ENCODE measurements around the gene CDH13.

GRCh38 chr16:83348991-83349390 lies 722.2 kb downstream of the CDH13 start:
- TF ChIP-seq RAD21 (conservative IDR thresholded peaks at IDR 0.05 in 1 of 2, IDR thresholded peaks at IDR 0.05 in 1 of 2), result no peak
- TF ChIP-seq SREBF2 (IDR thresholded peaks at IDR 0.05), result no peak
- TF ChIP-seq KDM1A (IDR thresholded peaks at IDR 0.05; ENCODE audit: low read depth), result no peak
- no peak for TF ChIP-seq BHLHE40 (IDR thresholded peaks at IDR 0.05; ENCODE audit: low read depth, low read length)
- TF ChIP-seq RFX5 (IDR thresholded peaks at IDR 0.05), result no peak
- TF ChIP-seq POLR2A (IDR thresholded peaks at IDR 0.05; ENCODE audit: low read length), result no peak
- TF ChIP-seq EP300 (IDR thresholded peaks at IDR 0.05), result no peak
- no peak for TF ChIP-seq CTCF (IDR thresholded peaks at IDR 0.05)
- no peak for TF ChIP-seq RNF2 (IDR thresholded peaks at IDR 0.05; ENCODE audit: borderline replicate concordance, low read depth)
- TF ChIP-seq, protein P1, sequence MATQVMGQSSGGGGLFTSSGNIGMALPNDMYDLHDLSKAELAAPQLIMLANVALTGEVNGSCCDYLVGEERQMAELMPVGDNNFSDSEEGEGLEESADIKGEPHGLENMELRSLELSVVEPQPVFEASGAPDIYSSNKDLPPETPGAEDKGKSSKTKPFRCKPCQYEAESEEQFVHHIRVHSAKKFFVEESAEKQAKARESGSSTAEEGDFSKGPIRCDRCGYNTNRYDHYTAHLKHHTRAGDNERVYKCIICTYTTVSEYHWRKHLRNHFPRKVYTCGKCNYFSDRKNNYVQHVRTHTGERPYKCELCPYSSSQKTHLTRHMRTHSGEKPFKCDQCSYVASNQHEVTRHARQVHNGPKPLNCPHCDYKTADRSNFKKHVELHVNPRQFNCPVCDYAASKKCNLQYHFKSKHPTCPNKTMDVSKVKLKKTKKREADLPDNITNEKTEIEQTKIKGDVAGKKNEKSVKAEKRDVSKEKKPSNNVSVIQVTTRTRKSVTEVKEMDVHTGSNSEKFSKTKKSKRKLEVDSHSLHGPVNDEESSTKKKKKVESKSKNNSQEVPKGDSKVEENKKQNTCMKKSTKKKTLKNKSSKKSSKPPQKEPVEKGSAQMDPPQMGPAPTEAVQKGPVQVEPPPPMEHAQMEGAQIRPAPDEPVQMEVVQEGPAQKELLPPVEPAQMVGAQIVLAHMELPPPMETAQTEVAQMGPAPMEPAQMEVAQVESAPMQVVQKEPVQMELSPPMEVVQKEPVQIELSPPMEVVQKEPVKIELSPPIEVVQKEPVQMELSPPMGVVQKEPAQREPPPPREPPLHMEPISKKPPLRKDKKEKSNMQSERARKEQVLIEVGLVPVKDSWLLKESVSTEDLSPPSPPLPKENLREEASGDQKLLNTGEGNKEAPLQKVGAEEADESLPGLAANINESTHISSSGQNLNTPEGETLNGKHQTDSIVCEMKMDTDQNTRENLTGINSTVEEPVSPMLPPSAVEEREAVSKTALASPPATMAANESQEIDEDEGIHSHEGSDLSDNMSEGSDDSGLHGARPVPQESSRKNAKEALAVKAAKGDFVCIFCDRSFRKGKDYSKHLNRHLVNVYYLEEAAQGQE (IDR thresholded peaks at IDR 0.05), result no peak
- no peak for TF ChIP-seq MAX (IDR thresholded peaks at IDR 0.05)
